ENCODE data around the gene GOLT1A. TPM values are rescaled to one million over a fixed set of nuclear protein-coding genes. Genes with fewer than 3 reads are reported as not detected.

GOLT1A gene
- total RNA-seq, 3 donors from 2014 or later: 2.5 to 11.4 (median 3.9) TPM

- intact Hi-C loops (cut with DNase I, micrococcal nuclease): no loop called here
- no peak for DNase-seq
- no peaks in the 10 kb centered on the region for H3K36me3 ChIP-seq (ENCODE audit: low read depth)
- H3K4me1 ChIP-seq (ENCODE audit: low read depth): no peaks in the 10 kb centered on the region
- ATAC-seq: no peak
- no peak overlapping the region for H3K4me3 ChIP-seq
- no peak for TF ChIP-seq CTCF (IDR thresholded peaks at IDR 0.05)
- H3K9me3 ChIP-seq: no peaks in the 10 kb centered on the region
Measured at GRCh38 chr1:204251926-204252689, 38.3 kb upstream of the GOLT1A start.

GRCh38 chr1:204251286-204251685, 37.5 kb upstream of the GOLT1A start:
- intact Hi-C loops (cut with DNase I, micrococcal nuclease): no loop called here
- Histone ChIP-seq H3K36me3 (ENCODE audit: low read depth) (no peaks in the 10 kb centered on the region), H3K4me1 (ENCODE audit: low read depth) (no peaks in the 10 kb centered on the region), H3K4me3 (no peak overlapping the region), H3K9me3 (no peaks in the 10 kb centered on the region)
- TF ChIP-seq CTCF (IDR thresholded peaks at IDR 0.05): no peak
- DNase-seq (no peak), ATAC-seq (no peak)

GRCh38 chr1:204250428-204251030, 36.7 kb upstream of the GOLT1A start:
- no peaks in the 10 kb centered on the region for H3K4me1 ChIP-seq (ENCODE audit: low read depth)
- H3K9me3 ChIP-seq: no peaks in the 10 kb centered on the region
- ATAC-seq: no peak
- intact Hi-C loops (cut with DNase I, micrococcal nuclease): no loop called here
- TF ChIP-seq CTCF (IDR thresholded peaks at IDR 0.05): no peak
- no peak overlapping the region for H3K4me3 ChIP-seq
- H3K36me3 ChIP-seq (ENCODE audit: low read depth): no peaks in the 10 kb centered on the region
- no peak for DNase-seq

- no peaks in the 10 kb centered on the region for H3K36me3 ChIP-seq (ENCODE audit: low read depth)
Measured at GRCh38 chr1:204249736-204250427, 36.1 kb upstream of the GOLT1A start.

GRCh38 chr1:204248954-204249353, 35.2 kb upstream of the GOLT1A start:
- no peak for ATAC-seq
- no peaks in the 10 kb centered on the region for H3K9me3 ChIP-seq
- no peaks in the 10 kb centered on the region for H3K4me1 ChIP-seq (ENCODE audit: low read depth)
- no peak for DNase-seq
- intact Hi-C loops (cut with DNase I, micrococcal nuclease): no loop called here
- H3K36me3 ChIP-seq (ENCODE audit: low read depth): no peaks in the 10 kb centered on the region
- no peak overlapping the region for H3K4me3 ChIP-seq
- TF ChIP-seq CTCF (IDR thresholded peaks at IDR 0.05): no peak

More at GRCh38 chr1:204249736-204250427, 36.1 kb upstream of the GOLT1A start:
- Histone ChIP-seq H3K4me1 (ENCODE audit: low read depth) (no peaks in the 10 kb centered on the region), H3K4me3 (no peak overlapping the region), H3K9me3 (no peaks in the 10 kb centered on the region)
- intact Hi-C loops (cut with DNase I, micrococcal nuclease): no loop called here
- DNase-seq (no peak), ATAC-seq (no peak)
- TF ChIP-seq CTCF (IDR thresholded peaks at IDR 0.05): no peak
